Astrocyte (in vitro differentiated cells and primary cell): Measurements from ENCODE around the gene L3MBTL4. TPM values are rescaled to one million over a fixed set of nuclear protein-coding genes. Genes with fewer than 3 reads are reported as not detected.

Source experiments
- DNase-seq: peaks from one replicate; pipeline ENCODE4 v3.0.0-alpha.2; 2010; ENCODE audit warnings: low read depth
- FAIRE-seq: peaks from 2 replicates; lab custom pipeline; 2011; peaks lifted over from hg19 to GRCh38; lab: Jason Lieb, UNC
- H2AFZ ChIP-seq: 2 replicates; pipeline ENCODE4 v1.6.0; 2012; ENCODE audit warnings: low read depth, low read length, inconsistent platforms
- H3K27ac ChIP-seq: 2 replicates; pipeline ENCODE4 v1.5.1; 2011; ENCODE audit warnings: low read depth, low read length, inconsistent platforms
- H3K27me3 ChIP-seq: 2 replicates; pipeline ENCODE4 v1.6.0; 2011; ENCODE audit warnings: low read length, inconsistent platforms; ENCODE audit not compliant: insufficient read depth
- H3K36me3 ChIP-seq: 2 replicates; pipeline ENCODE4 v1.5.1; 2011; ENCODE audit warnings: low read length, inconsistent platforms; ENCODE audit not compliant: insufficient read depth
- H3K4me1 ChIP-seq: 2 replicates; pipeline ENCODE4 v1.5.1; 2011; ENCODE audit warnings: low read length, inconsistent platforms; ENCODE audit not compliant: insufficient read depth
- H3K4me2 ChIP-seq: 2 replicates; pipeline ENCODE4 v1.6.0; 2012; ENCODE audit warnings: low read length, inconsistent platforms
- H3K4me3 ChIP-seq: 2 replicates; pipeline ENCODE4 v1.5.1; 2011; ENCODE audit warnings: low read depth, mild to moderate bottlenecking, low read length, inconsistent platforms; ENCODE audit not compliant: insufficient read depth
- H3K79me2 ChIP-seq: 2 replicates; pipeline ENCODE4 v1.6.0; 2012; ENCODE audit warnings: mild to moderate bottlenecking, low read length, inconsistent platforms; ENCODE audit not compliant: insufficient read depth
- H3K9ac ChIP-seq: 2 replicates; pipeline ENCODE4 v1.6.0; 2012; ENCODE audit warnings: mild to moderate bottlenecking, low read length, inconsistent platforms
- H3K9me3 ChIP-seq: 2 replicates; pipeline ENCODE4 v1.5.1; 2012; ENCODE audit warnings: low read depth, mild to moderate bottlenecking, low read length, inconsistent platforms; ENCODE audit not compliant: insufficient read depth
- H4K20me1 ChIP-seq: 2 replicates; pipeline ENCODE4 v1.6.0; 2012; ENCODE audit warnings: low read length, inconsistent platforms; ENCODE audit not compliant: insufficient read depth
- H3K27ac Mint-ChIP-seq: one replicate; pipeline ENCODE4 v1.8.0; 2021; ENCODE audit warnings: mild to moderate bottlenecking, mixed read lengths; ENCODE audit not compliant: unreplicated experiment
- H3K27me3 Mint-ChIP-seq: one replicate; pipeline ENCODE4 v1.8.0; 2021; ENCODE audit warnings: low read depth, mixed read lengths; ENCODE audit not compliant: unreplicated experiment
- H3K36me3 Mint-ChIP-seq: one replicate; pipeline ENCODE4 v1.8.0; 2021; ENCODE audit warnings: low read depth, mixed read lengths; ENCODE audit not compliant: unreplicated experiment
- H3K4me1 Mint-ChIP-seq: one replicate; pipeline ENCODE4 v1.8.0; 2021; ENCODE audit warnings: low read depth, mixed read lengths; ENCODE audit not compliant: unreplicated experiment
- H3K4me3 Mint-ChIP-seq: one replicate; pipeline ENCODE4 v1.8.0; 2021; ENCODE audit warnings: mild to moderate bottlenecking, moderate library complexity, mixed read lengths; ENCODE audit not compliant: unreplicated experiment
- H3K9me3 Mint-ChIP-seq: one replicate; pipeline ENCODE4 v1.8.0; 2021; ENCODE audit warnings: mild to moderate bottlenecking, mixed read lengths; ENCODE audit not compliant: unreplicated experiment
- EZH2 ChIP-seq: IDR thresholded peaks from 2 replicates; pipeline ENCODE4 v1.6.1; 2012; ENCODE audit warnings: mild to moderate bottlenecking, low read length, inconsistent platforms; ENCODE audit not compliant: insufficient read depth
- total RNA-seq: library from RNA; stranded (reverse); gene quantifications from 2 replicates; pipeline ENCODE4 v1.2.1, GENCODE V29; 2021
- TF ChIP-seq, protein P1 (sequence below): IDR thresholded peaks from 2 replicates; pipeline ENCODE4 v1.5.1; 2011; ENCODE audit warnings: low read depth, mild to moderate bottlenecking, inconsistent platforms, low read length, moderate library complexity; ENCODE audit not compliant: insufficient read depth

L3MBTL4 gene
- total RNA-seq, 1 donor from 2014 or later: 0.52 TPM

GRCh38 chr18:5914016-5914415, 500.7 kb downstream of the L3MBTL4 start:
- no peak overlapping the region for H3K27ac Mint-ChIP-seq
- H3K4me2 ChIP-seq: no peak overlapping the region
- H4K20me1 ChIP-seq: no peaks in the 10 kb centered on the region
- H3K9ac ChIP-seq: no peak overlapping the region
- H3K27me3 Mint-ChIP-seq: no peaks in the 10 kb centered on the region
- H3K4me3 ChIP-seq: no peak overlapping the region
- TF ChIP-seq, protein P1, sequence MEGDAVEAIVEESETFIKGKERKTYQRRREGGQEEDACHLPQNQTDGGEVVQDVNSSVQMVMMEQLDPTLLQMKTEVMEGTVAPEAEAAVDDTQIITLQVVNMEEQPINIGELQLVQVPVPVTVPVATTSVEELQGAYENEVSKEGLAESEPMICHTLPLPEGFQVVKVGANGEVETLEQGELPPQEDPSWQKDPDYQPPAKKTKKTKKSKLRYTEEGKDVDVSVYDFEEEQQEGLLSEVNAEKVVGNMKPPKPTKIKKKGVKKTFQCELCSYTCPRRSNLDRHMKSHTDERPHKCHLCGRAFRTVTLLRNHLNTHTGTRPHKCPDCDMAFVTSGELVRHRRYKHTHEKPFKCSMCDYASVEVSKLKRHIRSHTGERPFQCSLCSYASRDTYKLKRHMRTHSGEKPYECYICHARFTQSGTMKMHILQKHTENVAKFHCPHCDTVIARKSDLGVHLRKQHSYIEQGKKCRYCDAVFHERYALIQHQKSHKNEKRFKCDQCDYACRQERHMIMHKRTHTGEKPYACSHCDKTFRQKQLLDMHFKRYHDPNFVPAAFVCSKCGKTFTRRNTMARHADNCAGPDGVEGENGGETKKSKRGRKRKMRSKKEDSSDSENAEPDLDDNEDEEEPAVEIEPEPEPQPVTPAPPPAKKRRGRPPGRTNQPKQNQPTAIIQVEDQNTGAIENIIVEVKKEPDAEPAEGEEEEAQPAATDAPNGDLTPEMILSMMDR: no peak
- no peak for TF ChIP-seq EZH2
- no peaks in the 10 kb centered on the region for H3K4me1 ChIP-seq
- no peaks in the 10 kb centered on the region for H3K27me3 ChIP-seq
- H3K36me3 Mint-ChIP-seq: peaks cover 3% of the 10 kb centered on the region
- H3K9me3 Mint-ChIP-seq: no peaks in the 10 kb centered on the region
- DNase-seq: no peak
- H3K36me3 ChIP-seq: no peaks in the 10 kb centered on the region
- peaks cover 15% of the 10 kb centered on the region for H3K4me1 Mint-ChIP-seq
- no peaks in the 10 kb centered on the region for H3K9me3 ChIP-seq
- H3K79me2 ChIP-seq: no peaks in the 10 kb centered on the region
- H2AFZ ChIP-seq: no peak overlapping the region
- H3K4me3 Mint-ChIP-seq: no peak overlapping the region
- H3K27ac ChIP-seq: no peak overlapping the region
- no peak for FAIRE-seq

- Mint-ChIP-seq H3K27ac (no peak overlapping the region), H3K4me1 (peaks cover 16% of the 10 kb centered on the region), H3K36me3 (peaks cover 2% of the 10 kb centered on the region), H3K9me3 (no peaks in the 10 kb centered on the region), H3K27me3 (no peaks in the 10 kb centered on the region), H3K4me3 (no peak overlapping the region)
- Histone ChIP-seq H3K27ac (no peak overlapping the region), H3K27me3 (no peaks in the 10 kb centered on the region), H4K20me1 (no peaks in the 10 kb centered on the region), H3K9me3 (no peaks in the 10 kb centered on the region), H2AFZ (no peak overlapping the region), H3K4me3 (no peak overlapping the region), H3K4me2 (no peak overlapping the region), H3K79me2 (no peaks in the 10 kb centered on the region), H3K4me1 (no peaks in the 10 kb centered on the region), H3K9ac (no peak overlapping the region), H3K36me3 (no peaks in the 10 kb centered on the region)
- DNase-seq: no peak
- FAIRE-seq: no peak
- TF ChIP-seq, protein P1: no peak
- TF ChIP-seq EZH2: no peak
Measured at GRCh38 chr18:5912566-5912965, 502.1 kb downstream of the L3MBTL4 start.

GRCh38 chr18:5909125-5909524, 505.6 kb downstream of the L3MBTL4 start:
- H3K27ac Mint-ChIP-seq: peak overlapping the region; percentile 44
- FAIRE-seq: no peak

More at GRCh38 chr18:5909125-5909524, 505.6 kb downstream of the L3MBTL4 start:
- Mint-ChIP-seq H3K4me3 (no peak overlapping the region), H3K4me1 (peaks cover 12% of the 10 kb centered on the region), H3K36me3 (peaks cover 2% of the 10 kb centered on the region), H3K9me3 (no peaks in the 10 kb centered on the region), H3K27me3 (no peaks in the 10 kb centered on the region)
- no peak for TF ChIP-seq EZH2
- TF ChIP-seq, protein P1: no peak
- no peak overlapping the region for H2AFZ ChIP-seq
- H3K4me1 ChIP-seq: no peaks in the 10 kb centered on the region
- H3K36me3 ChIP-seq: no peaks in the 10 kb centered on the region
- no peaks in the 10 kb centered on the region for H3K27me3 ChIP-seq
- no peaks in the 10 kb centered on the region for H3K9me3 ChIP-seq
- H3K4me3 ChIP-seq: no peak overlapping the region
- H3K27ac ChIP-seq: no peak overlapping the region
- no peaks in the 10 kb centered on the region for H3K79me2 ChIP-seq
- no peak overlapping the region for H3K9ac ChIP-seq
- DNase-seq: peak; percentile 4
- no peaks in the 10 kb centered on the region for H4K20me1 ChIP-seq
- no peak overlapping the region for H3K4me2 ChIP-seq
